ENCODE results near the gene USP1.
A peak's percentile ranks its signal among the peaks of the same experiment; 100 is the strongest.

Gene USP1

GRCh38 chr1:62436466-62437272 is at the start of gene USP1:
Gene USP1 (plus strand): TSS chr1:62437049. CDS start chr1:62439868, 2,819 bp downstream.
- DNase-seq, result peak; percentile 100

- no peak for DNase-seq
These were observed 47.3 kb upstream of the USP1 start for GRCh38 chr1:62389531-62389930.

GRCh38 chr1:62390071-62390470 is 46.8 kb upstream of the USP1 start:
- DNase-seq, result no peak

DNA sequence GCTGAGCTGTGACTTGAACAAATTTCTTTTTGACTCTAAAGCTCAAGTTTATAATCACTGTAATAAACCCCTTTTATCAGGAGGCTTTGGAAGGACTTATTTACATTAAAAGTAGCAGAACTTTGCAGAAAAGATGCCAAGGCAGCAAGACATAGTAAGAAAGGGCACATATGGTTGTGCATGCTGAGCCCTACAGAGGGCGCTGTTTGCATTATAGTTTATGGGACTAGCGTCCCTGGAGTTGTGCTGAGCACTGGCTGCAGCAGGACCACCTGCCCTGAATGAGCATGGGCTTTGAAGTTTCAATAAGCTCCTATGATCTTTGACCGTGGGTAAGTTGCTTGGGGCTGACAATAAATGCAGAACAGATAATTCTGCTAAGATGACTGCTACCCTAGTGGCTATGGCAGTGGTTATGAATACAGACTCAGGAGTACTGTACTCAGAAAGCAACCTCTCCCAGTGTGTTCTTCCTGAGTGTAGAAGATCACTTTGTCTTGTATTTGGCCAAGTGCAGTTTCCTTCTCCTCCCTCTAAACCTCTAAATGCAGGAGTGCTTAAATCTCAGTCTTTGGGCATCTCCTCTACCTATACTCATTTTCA is 45.4 kb upstream of the USP1 start:
- no peak for DNase-seq

- no peak for DNase-seq
These were observed 43.9 kb upstream of the USP1 start for GRCh38 chr1:62392951-62393350.

GRCh38 chr1:62394646-62395045 is 42.2 kb upstream of the USP1 start:
- DNase-seq, result no peak

- DNase-seq, result no peak
These were observed 41.6 kb upstream of the USP1 start for GRCh38 chr1:62395291-62395690.

DNA sequence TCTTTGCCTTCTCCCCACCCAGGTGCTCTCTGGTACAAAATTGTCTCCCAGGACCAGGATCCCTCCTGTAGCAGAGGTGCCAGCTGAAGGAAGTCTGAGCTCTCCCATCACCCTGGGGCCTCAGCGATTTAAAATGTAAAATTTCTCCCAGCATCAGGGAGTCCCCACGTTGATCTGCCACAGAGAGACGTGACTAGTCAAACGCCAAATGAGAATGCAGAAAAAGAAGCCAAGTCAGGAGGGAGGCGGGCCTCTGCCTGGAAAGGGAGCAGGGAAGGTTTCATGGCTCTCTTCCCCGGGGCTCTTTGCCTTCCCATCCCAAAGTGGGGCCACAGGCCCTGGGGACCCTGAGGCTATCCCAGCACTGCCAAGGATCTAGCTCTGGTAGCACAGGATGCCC is 40.0 kb upstream of the USP1 start:
- DNase-seq, result no peak

- DNase-seq, result no peak
These were observed 39.5 kb upstream of the USP1 start for GRCh38 chr1:62397301-62397700.

DNA sequence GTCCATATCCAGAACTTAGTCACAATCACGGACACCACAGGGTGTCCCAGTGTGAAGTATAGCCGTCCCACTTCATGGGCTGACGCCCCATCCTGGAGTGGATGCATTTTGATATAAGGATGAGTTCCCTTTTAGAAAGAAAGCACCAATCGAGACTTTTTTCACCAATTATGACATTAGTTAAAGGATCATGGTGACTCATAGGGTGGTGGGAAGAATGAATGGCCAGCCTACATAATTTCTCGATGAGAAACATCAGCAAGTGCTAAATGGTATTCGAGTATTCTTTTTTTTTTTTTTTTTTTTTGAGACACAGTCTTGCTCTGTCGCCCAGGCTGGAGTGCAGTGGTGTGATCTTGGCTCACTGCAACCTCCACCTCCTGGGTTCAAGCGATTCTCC is 38.5 kb upstream of the USP1 start:
- DNase-seq, result no peak

- no peak for DNase-seq
These were observed 35.7 kb upstream of the USP1 start for GRCh38 chr1:62401034-62401760.

GRCh38 chr1:62405247-62405646 is 31.6 kb upstream of the USP1 start:
- DNase-seq, result no peak

DNA sequence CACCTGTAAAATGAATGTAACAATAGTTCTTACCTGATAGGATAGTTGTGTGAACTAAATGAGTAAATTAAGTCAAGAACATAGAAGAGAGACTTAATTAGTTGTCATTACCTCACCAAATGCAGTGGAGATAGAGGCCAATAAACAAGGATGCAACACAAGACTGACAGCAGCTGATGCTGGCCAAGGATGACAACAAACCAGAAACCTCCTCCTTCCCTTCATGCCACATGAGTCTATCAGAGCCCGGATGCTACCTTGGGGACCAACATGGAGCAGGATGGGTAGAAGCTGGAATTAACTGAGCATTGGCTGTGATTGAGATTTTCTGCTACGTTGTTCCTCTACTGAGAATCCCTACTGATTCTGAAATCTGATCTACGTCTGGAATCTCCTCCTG is 30.3 kb upstream of the USP1 start:
- no peak for DNase-seq

GRCh38 chr1:62407398-62408009 is 29.3 kb upstream of the USP1 start:
- DNase-seq, result peak; percentile 51

GRCh38 chr1:62415687-62416086 is 21.2 kb upstream of the USP1 start:
- DNase-seq, result no peak

- DNase-seq, result no peak
These were observed 19.4 kb upstream of the USP1 start for GRCh38 chr1:62417351-62417999.

- DNase-seq, result no peak
These were observed 16.6 kb upstream of the USP1 start for GRCh38 chr1:62420214-62420613.

DNA sequence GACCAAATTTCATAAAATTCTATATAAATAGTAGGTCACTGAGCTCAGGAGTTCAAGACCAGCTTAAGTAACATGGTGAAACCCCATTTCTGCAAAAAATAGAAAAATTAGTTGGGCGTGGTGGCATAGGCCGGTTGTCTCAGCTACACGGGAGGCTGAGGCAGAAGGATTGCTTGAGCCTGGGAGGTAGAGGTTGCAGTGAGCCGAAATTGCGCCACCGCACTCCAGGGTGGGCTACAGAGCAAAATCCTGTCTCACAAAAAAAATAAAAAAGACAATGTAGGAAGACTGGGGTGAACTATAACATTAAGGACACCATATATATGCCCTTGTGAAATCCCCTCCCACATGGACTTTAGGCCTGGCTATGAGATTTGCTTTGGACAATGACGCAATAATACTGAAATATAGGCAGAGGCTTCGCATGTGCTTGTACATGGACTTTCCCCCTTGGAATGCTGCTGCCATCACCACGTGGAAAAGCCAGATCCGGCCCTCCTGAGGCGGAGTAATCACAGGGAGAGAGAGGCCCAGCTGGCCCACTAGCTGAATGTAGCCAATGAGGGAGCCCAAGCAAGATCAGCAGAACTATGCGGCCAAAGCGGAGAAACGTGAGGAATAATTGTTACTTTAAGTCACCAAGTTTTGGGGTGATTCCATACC is 13.1 kb upstream of the USP1 start:
- no peak for DNase-seq

GRCh38 chr1:62424411-62424810 is 12.4 kb upstream of the USP1 start:
- no peak for DNase-seq

- DNase-seq, result no peak
These were observed 11.8 kb upstream of the USP1 start for GRCh38 chr1:62425041-62425440.

DNA sequence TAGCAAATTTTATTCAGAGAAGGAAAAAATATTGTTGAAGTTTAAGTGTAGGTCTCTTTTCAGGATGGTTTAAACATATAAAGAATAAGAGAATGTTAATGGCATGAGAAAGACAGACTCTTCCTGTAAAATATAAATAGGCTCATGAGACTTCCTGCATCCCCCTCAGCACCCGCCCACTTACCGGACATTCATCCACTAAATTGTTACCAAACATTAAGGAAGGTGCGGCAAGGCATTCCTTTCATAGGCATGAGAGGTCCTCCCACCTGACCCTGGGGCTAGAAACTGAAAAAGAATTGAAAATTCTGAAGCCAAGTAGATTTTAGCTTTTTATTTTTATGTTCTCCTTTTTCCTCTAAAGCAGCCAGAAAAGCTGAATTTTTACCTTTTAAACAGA is 10.6 kb upstream of the USP1 start:
- DNase-seq, result no peak

- DNase-seq, result no peak
These were observed 10.1 kb upstream of the USP1 start for GRCh38 chr1:62426794-62427193.

DNA sequence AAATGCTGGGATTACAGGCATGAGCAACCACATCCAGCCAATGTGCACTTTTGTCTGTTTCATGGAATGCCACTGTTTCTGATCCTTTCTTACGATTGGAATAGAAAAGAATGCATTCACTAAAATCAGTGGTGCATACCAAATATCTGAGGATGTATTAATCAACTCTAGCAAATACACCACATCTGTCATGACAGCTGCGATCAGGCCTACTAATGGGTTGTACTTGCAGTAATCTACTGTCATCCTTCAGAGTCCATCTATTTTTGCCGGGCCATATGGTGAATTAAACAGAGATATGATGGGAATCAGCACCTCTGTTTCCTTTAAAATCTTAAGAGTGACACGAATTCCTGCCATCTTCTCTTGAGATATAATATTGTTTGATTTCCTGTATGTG is 8.5 kb upstream of the USP1 start:
- no peak for DNase-seq
